HG03139 (cell line): ENCODE measurements around the gene ZNF175.
A peak's percentile ranks its signal among the peaks of the same experiment; 100 is the strongest.

ENCODE experiments used
- ATAC-seq: cut with Tn5 transposase; IDR thresholded peaks from one replicate; pipeline ENCODE4 v1.9.1; 2021; ENCODE audit not compliant: unreplicated experiment

ZNF175 gene

GRCh38 chr19:51587264-51588191 is 16.4 kb downstream of the ZNF175 start:
- ATAC-seq = no peak

GRCh38 chr19:51589511-51589910 is 18.4 kb downstream of the ZNF175 start:
- ATAC-seq = no peak

- ATAC-seq = no peak
These were observed 19.4 kb downstream of the ZNF175 start for GRCh38 chr19:51590441-51590840.

- no peak for ATAC-seq
These were observed 21.4 kb downstream of the ZNF175 start for GRCh38 chr19:51592521-51592920.

- no peak for ATAC-seq
These were observed 22.2 kb downstream of the ZNF175 start for GRCh38 chr19:51593138-51593890.

GRCh38 chr19:51593969-51594773 is 23.1 kb downstream of the ZNF175 start:
- peak; percentile 96 for ATAC-seq

GRCh38 chr19:51594774-51595109 is 23.7 kb downstream of the ZNF175 start:
- peak; percentile 6 for ATAC-seq

- ATAC-seq = no peak
These were observed 24.4 kb downstream of the ZNF175 start for GRCh38 chr19:51595190-51596175.

- no peak for ATAC-seq
These were observed 27.3 kb downstream of the ZNF175 start for GRCh38 chr19:51598159-51598915.

GRCh38 chr19:51599084-51599483 is 28.0 kb downstream of the ZNF175 start:
- no peak for ATAC-seq

GRCh38 chr19:51600940-51601580 is 30.0 kb downstream of the ZNF175 start:
- no peak for ATAC-seq

GRCh38 chr19:51602189-51602854 is 31.2 kb downstream of the ZNF175 start:
- no peak for ATAC-seq

GRCh38 chr19:51607077-51607476 is 36.0 kb downstream of the ZNF175 start:
- ATAC-seq = peak; percentile 93

GRCh38 chr19:51607920-51608562 is 37.0 kb downstream of the ZNF175 start:
- no peak for ATAC-seq

GRCh38 chr19:51610576-51610975 is 39.5 kb downstream of the ZNF175 start:
- ATAC-seq = no peak

- ATAC-seq = no peak
These were observed 43.7 kb downstream of the ZNF175 start for GRCh38 chr19:51614789-51615188.

GRCh38 chr19:51615991-51616390 is 44.9 kb downstream of the ZNF175 start:
- no peak for ATAC-seq

GRCh38 chr19:51621178-51621577 is 50.1 kb downstream of the ZNF175 start:
- ATAC-seq = peak; percentile 71
